NCI-H2107 (cell line): ENCODE measurements around the gene EFCAB13.

Experiments used
- DNase-seq: peaks from one replicate; lab custom pipeline; 2025; lab: John Stamatoyannopoulos, UW

EFCAB13 gene, protein sequence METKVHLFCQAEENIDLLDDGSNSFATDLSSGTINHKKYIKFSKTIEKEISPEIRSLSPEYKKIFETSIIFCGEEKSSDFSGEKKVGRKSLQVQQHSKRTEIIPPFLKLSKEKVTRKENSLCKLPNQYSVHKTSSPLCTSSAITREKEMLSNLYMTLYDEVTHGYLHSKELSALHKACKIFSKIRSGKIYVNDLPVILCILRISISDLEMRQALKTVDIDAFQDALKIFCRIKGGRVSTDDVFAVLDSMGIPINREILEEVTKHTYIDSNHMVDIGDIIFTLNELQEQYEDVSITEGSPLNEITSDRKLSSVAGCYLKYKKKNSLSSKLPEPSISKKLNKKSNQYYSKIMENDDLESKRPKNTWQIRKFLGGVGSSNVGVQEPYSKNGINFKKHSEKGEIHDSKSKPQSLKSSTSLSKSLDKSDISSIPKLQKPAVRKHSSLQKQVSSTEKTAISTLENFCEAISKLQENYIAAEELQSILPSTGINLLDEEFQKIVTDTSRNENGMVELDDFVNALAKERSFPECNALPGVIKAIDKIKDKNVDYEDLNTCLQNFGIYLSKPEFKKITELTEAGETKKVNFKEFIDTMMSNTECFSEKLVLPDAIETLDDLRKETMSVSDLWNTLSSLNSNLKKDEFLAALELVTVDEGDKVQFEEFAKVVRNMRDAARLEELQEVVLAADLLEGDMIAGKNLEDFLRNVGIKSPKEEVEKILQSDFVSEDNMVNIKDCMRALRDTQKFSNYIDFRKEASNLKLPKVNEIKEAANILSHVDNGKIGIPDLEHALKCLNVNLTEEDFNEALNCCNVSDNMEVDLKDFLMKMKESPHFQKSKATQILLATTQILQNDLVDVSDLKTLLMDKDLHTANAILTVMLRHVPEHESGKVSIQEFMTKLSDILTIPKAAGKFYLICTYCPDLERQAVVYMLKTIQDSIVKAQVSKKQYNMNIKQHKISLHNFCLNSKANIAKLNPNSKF

DNA sequence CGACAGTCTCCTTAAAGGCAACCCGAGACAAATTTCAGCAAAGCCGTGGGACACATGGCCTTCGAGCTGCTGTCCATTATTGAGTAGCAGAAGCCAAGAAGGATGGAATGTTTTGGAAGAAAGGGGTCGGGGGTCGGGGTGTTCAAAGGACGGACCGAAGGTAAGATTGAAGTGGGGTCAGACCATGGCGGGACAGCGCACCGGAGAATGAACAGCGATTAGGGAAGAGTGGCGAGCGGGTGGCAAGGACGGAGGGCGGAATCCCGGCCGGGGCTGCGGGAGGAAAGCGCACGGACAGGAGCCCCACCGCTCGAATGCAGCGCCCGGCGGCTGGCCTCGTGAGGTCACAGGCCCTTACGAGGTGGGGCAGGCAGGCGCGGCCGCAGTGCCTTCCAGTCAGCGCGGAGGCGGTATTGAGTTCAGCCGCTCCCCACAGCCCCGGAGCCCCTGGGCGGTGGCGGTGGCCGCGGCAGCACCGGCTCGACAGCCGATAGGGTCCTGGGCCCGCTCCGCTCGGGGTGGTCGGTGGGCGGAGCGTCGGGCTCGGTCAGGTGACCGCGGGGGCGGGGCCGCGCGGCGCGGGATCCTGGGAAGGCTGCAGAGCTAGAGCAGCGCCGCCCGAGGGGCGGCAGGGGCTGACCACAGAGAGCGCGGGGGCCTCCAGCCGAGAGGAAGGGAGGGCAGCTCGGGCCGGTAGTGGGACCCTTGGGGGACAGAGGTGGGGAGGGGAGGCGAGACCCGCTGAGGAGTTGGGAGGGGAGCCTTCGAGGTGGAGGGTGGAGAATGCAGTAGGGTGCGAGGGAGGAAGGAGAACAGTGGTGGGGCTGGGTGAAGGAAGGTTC, at the start of gene EFCAB13:
Gene EFCAB13 (plus strand): TSS at position 574 of the 842 bp plus-strand sequence. CDS start 4,399 bp downstream, outside the sequence.
- peak; percentile 11 for DNase-seq

DNA sequence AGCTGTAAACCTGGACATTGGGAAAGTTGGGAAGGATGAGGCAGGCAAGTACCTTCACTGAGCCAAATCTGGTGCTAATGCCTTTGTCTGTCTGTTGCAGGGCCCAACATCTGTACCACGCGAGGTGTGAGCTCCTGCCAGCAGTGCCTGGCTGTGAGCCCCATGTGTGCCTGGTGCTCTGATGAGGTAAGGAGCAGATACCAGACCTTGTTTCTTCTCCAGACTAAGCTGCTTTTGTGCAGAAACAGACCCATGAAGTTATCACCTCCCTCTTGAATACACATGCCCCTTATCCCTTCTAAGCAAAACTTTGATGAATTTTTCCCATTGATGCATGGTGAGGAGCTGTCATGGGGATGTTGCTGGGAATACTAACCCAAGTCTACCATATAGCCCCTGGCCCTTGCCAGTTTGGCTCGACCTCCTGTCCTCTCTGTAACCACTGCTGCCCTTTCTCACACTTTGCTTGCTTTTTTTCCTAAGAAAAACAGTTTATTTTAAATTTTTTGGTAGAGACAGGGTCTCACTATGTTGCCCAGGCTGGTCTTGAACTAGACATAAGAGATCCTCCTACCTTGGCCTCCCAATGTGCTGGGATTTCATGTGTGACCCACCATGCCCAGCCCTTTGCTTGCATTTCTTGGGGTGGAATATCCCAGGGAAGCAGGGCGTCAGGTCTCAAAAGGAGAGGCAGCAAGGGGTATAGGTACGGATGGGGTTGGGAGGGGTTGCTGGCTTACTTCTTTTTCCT, 49.3 kb upstream of the EFCAB13 start:
- no peak for DNase-seq

DNA sequence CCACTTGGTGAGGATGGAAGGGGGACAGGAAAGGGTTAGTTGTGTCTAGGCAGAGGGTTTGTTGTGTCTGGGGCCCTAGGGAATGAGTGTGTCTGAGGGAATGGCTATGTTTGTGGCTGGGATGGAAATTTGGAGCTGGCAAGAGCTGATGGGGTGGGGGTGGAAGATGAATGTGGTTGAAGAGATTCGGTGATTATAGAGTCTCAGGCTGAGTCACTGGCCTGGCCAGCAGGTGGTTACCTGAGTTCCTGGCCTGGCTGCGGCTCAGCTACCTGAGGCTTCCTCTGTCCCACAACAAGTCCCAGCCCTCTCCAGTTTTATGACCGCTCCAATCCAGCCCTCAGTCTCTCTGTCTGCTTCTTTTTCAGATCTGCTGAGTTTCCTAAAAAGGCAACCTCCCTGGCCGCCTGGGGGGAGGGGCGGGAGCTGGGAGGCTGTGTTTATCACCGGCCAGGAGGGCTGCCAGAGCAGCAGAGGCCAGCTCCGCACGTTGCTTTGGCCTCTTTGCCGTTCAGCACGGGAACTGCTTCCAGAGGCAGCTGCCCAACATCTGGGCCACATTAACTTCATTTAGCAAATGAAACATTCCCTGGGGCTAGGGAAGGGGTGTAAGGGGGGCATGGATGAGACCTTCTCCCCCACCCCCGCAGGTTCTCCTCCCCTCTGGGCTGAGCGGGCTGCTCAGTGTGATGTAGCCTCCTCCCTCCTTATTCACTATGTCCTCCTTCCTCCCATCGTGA, 48.3 kb upstream of the EFCAB13 start:
- no peak for DNase-seq

- DNase-seq, result no peak
Measured at GRCh38 chr17:47276444-47276843, 47.3 kb upstream of the EFCAB13 start.

DNA sequence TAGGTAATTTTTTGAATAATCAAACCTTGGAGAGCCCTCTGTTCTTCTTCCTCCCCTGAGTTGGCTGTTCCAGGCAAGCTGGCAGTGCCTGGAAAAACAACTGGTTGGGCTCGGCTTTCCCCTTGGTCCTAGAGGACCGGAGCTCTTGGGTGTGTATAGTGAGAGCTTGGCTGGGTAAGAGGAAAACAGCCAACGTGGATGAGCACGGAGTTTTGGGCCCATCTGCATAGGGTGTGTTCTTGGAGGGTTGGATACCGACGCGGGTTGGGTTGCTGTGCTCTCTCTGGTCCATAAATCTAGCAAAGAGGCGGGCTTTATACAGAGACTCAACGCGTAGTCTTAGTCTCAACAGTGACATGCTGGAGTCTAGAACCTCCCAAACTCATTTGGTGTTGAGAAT, 46.9 kb upstream of the EFCAB13 start:
- DNase-seq, result peak; percentile 14

DNA sequence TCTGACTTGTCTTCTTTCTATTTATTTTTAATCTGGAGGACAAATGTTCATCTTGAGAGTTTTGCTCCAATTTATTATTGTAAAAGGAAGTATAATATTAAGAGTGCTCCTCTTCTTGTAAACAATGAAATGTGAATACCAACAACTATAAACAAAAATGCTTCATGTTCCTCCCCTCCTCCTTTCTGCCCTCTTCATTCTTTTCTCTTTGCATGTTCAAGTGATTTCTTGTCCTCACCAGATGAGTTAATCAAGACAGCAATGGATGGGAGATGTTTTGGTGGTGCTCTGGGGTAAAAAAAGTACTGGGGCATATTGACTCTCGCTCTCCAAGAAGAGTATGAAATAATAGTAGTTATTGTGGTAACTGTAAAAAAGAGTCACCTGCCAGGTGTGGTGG, 45.8 kb upstream of the EFCAB13 start:
- no peak for DNase-seq

GRCh38 chr17:47278561-47278960, 45.2 kb upstream of the EFCAB13 start:
- DNase-seq, result no peak

- no peak for DNase-seq
Measured at GRCh38 chr17:47279062-47279801, 44.5 kb upstream of the EFCAB13 start.

- DNase-seq, result no peak
Measured at GRCh38 chr17:47280072-47280811, 43.5 kb upstream of the EFCAB13 start.

- no peak for DNase-seq
Measured at GRCh38 chr17:47281216-47281615, 42.5 kb upstream of the EFCAB13 start.

DNA sequence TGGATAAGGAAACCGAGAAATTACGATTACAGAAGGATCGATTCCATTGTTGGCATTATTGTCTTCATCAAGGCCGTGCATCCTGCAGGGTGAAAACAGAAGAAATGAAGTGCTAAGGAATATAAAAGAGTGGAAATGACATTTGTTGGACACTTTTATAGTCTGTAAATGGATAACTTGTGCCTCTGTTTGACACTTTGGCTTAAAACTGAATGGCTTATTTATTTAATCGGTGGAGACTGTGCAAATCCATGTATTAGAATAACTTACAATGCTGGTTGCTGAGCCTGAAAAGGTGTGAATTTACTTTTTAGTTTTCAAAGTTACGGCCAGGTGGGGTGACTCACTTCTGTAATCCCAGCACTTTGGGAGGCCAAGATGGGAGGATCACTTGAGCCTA, 38.8 kb upstream of the EFCAB13 start:
- no peak for DNase-seq

DNA sequence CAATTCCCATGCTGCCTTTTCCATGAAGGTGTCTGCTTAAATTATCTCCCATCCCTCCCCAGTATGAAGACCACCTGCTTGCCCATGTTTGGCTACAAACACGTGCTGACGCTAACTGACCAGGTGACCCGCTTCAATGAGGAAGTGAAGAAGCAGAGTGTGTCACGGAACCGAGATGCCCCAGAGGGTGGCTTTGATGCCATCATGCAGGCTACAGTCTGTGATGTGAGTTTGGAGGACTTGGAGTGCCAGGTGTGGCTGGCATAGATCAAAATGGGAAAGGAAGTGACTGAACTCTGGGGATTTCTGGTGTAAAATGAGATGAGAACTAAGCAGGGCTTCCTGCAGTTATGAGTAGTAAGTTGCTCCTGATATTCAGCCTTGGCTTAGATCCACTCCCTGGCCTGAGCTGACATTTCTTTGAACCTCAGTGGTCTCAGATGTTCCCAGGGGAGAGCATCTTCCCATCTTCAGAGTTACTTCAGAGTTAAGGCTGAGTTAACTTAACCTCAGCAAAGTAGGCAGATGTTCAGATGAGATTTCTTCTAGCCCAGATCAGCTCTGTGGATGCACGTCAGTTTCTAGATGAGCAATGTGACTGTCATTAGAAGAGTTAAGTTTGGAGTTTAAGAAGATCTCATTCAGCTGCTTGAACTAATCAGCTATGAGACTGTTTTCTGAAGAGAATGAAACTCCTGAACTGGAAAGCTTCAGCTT, 37.4 kb upstream of the EFCAB13 start:
- no peak for DNase-seq

GRCh38 chr17:47287068-47287467, 36.7 kb upstream of the EFCAB13 start:
- no peak for DNase-seq

GRCh38 chr17:47287639-47288038, 36.1 kb upstream of the EFCAB13 start:
- DNase-seq, result no peak

DNA sequence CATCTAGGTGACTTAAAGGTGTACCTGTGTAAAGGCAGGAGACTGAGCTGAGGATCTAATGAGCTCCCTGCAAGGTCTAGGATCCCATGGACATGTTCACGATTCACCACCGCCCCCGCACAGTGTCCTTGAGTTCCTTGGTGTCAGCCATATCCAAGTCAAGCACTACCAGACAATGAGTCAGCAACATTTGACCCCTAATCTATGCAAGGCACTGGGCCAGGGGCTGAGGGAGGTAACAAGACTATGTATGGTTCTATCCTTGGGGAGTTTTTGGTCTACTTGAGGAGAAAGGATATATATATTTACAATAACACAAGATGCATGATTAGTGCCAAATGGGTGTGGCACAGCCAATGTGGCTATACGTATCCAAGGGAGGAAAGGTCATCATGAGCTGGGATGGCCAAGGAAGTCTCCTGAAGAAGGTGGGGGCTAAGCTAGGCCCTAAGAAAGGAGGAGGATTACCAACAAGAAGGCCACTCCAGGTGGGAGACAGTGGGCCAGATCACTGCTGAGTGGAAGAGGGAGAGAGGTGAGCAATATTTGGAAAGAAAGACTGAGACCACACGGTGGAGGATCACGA, 35.1 kb upstream of the EFCAB13 start:
- DNase-seq, result no peak

DNA sequence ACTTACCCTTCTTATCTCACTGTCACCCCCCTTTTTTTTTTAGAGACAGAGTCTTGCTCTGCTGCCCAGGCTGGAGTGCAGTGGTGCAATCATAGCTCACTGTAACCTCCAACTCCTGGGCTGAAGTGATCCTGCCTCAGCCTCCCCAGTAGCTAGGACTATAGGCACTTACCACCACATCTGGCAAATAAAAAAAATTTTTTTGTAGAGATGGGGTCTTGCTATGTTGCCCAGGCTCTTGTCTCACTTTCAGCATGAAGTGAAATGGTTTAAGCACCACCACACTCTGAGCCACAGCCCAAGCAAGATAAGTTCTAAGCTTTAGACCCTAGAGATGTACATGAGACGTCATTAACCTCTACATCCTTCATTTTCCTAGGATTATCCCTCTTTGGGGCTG, 34.5 kb upstream of the EFCAB13 start:
- DNase-seq, result no peak

DNA sequence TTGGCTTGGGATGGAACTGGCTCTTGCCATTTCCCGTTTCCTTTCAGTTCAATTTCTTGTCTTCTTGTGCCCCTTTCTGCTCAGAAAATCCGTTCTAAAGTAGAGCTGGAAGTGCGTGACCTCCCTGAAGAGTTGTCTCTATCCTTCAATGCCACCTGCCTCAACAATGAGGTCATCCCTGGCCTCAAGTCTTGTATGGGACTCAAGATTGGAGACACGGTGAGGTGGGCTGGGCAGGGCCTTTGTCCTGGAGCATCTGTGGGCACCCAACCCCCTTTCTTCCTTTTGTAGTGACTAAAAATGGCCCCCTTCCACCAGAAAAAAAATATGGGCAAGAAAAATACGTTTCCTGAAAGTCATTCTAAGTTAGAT, 32.9 kb upstream of the EFCAB13 start:
- DNase-seq, result no peak

GRCh38 chr17:47291242-47291873, 32.4 kb upstream of the EFCAB13 start:
- DNase-seq, result no peak
